HepG2 (cell line): ENCODE results near the gene P2RX2. TPM values are rescaled to one million over a fixed set of nuclear protein-coding genes. Genes with fewer than 3 reads are reported as not detected.

Experiments used
- ELF3 ChIP-seq: IDR thresholded peaks from 2 replicates; pipeline ENCODE4 v1.6.1; 2016; ENCODE audit warnings: missing genetic modification reagents, missing compliant biosample characterization
- GPN1 ChIP-seq: sonication (generic); formaldehyde crosslinking; IDR thresholded peaks from 2 replicates; pipeline ENCODE4 v1.5.1; 2020; ENCODE audit warnings: missing genetic modification reagents, borderline replicate concordance
- HDAC6 ChIP-seq: fragments of 200-600 bp; sonication (generic); IDR thresholded peaks from 2 replicates; pipeline ENCODE4 v1.7.0; 2017; ENCODE audit warnings: mild to moderate bottlenecking, antibody characterized with exemption, low read length, low read depth
- KAT8 ChIP-seq: IDR thresholded peaks from 2 replicates; pipeline ENCODE4 v1.6.1; 2016; ENCODE audit warnings: missing genetic modification reagents, missing compliant biosample characterization
- MNT ChIP-seq: fragments of 450-650 bp; IDR thresholded peaks from 2 replicates; pipeline ENCODE4 v1.6.1; 2016
- MXI1 ChIP-seq: IDR thresholded peaks from 3 replicates; pipeline ENCODE4 v1.6.1; 2012; ENCODE audit warnings: low read depth, low read length, inconsistent platforms, borderline replicate concordance
- NFYB ChIP-seq: sonication (generic); formaldehyde crosslinking; IDR thresholded peaks from 2 replicates; pipeline ENCODE4 v1.4.0; 2020; ENCODE audit warnings: missing genetic modification reagents
- NFYC ChIP-seq: IDR thresholded peaks from 2 replicates; pipeline ENCODE4 v1.6.1; 2016; ENCODE audit warnings: missing genetic modification reagents, missing compliant biosample characterization
- REPIN1 ChIP-seq: sonication (generic); formaldehyde crosslinking; IDR thresholded peaks from 2 replicates; pipeline ENCODE4 v1.8.0; 2022; ENCODE audit warnings: missing genetic modification reagents, low read depth, mild to moderate bottlenecking, borderline replicate concordance
- RFX3 ChIP-seq: IDR thresholded peaks from 2 replicates; pipeline ENCODE4 v1.6.1; 2016; ENCODE audit warnings: missing biosample characterization, missing genetic modification reagents
- RFX5 ChIP-seq: IDR thresholded peaks from 2 replicates; pipeline ENCODE4 v1.6.1; 2011; ENCODE audit warnings: low read depth, low read length, improper control_type of control experiment
- RFXAP ChIP-seq: sonication (generic); formaldehyde crosslinking; IDR thresholded peaks from 2 replicates; pipeline ENCODE4 v1.4.0; 2020; ENCODE audit warnings: missing genetic modification reagents, borderline replicate concordance
- SP1 ChIP-seq, 2 experiments: fragments of 450-650 bp in 1 of 2; sonication (generic) in 1 of 2; formaldehyde crosslinking in 1 of 2; IDR thresholded peaks; 2 replicates each; pipeline versions ENCODE4 v1.4.0 to v1.6.1; 2016 to 2020; ENCODE audit warnings: missing genetic modification reagents in 1 of 2
- SP4 ChIP-seq: sonication (generic); formaldehyde crosslinking; IDR thresholded peaks from 2 replicates; pipeline ENCODE4 v1.8.1; 2023; ENCODE audit warnings: mild to moderate bottlenecking, missing genetic modification reagents
- SP5 ChIP-seq: IDR thresholded peaks from 2 replicates; pipeline ENCODE4 v1.6.1; 2016; ENCODE audit warnings: low read depth, borderline replicate concordance
- ZFP41 ChIP-seq: sonication (generic); formaldehyde crosslinking; IDR thresholded peaks from 2 replicates; pipeline ENCODE4 v1.4.0; 2020; ENCODE audit warnings: mild to moderate bottlenecking, missing genetic modification reagents, borderline replicate concordance
- ZNF547 ChIP-seq: sonication (generic); formaldehyde crosslinking; IDR thresholded peaks from 2 replicates; pipeline ENCODE4 v1.5.1; 2020; ENCODE audit warnings: mild to moderate bottlenecking, missing genetic modification reagents
- ZNF605 ChIP-seq: sonication (generic); formaldehyde crosslinking; IDR thresholded peaks from 2 replicates; pipeline ENCODE4 v1.8.0; 2022; ENCODE audit warnings: mild to moderate bottlenecking, missing genetic modification reagents
- ZNF687 ChIP-seq: sonication (generic); formaldehyde crosslinking; IDR thresholded peaks from 2 replicates; pipeline ENCODE4 v1.5.1; 2020; ENCODE audit warnings: mild to moderate bottlenecking, missing genetic modification reagents, moderate library complexity
- ZNF800 ChIP-seq: sonication (generic); formaldehyde crosslinking; IDR thresholded peaks from 2 replicates; pipeline ENCODE4 v1.4.0; 2020; ENCODE audit warnings: missing genetic modification reagents
- polyA plus RNA-seq, 8 experiments: library from polyadenylated mRNA; depleted of rRNA in 3 of 8; stranded (reverse) in 7 of 8; unstranded in 1 of 8; fragments of >200 nt; fragmentation: Illumina TruSeq in 4 of 8; extraction: Trizol in 4 of 8; gene quantifications; 2 replicates each; pipeline versions ENCODE4 v1.2.1 to v1.2.3, GENCODE V29; 2011 to 2016; ENCODE audit warnings: low read depth in 4 of 8, missing spikeins in 1 of 8, mixed read lengths in 1 of 8; ENCODE audit not compliant: insufficient read depth in 1 of 8
- total RNA-seq, 5 experiments: library from RNA; depleted of rRNA; stranded (reverse); fragments of >200 nt; fragmentation: Illumina TruSeq; extraction: Trizol; gene quantifications; 2 replicates each; pipeline ENCODE4 v1.2.3, GENCODE V29; 2016; ENCODE audit warnings: low read depth in 1 of 5
- TF ChIP-seq, protein P1 (sequence below): IDR thresholded peaks from 2 replicates; pipeline ENCODE4 v1.6.1; 2016; ENCODE audit warnings: mild to moderate bottlenecking

The P2RX2 gene
- total and polyA plus RNA-seq, 2 of the 13 experiments (the other 11 are each of a cell fraction or from before 2014, with no cell fraction given) = not detected

DNA sequence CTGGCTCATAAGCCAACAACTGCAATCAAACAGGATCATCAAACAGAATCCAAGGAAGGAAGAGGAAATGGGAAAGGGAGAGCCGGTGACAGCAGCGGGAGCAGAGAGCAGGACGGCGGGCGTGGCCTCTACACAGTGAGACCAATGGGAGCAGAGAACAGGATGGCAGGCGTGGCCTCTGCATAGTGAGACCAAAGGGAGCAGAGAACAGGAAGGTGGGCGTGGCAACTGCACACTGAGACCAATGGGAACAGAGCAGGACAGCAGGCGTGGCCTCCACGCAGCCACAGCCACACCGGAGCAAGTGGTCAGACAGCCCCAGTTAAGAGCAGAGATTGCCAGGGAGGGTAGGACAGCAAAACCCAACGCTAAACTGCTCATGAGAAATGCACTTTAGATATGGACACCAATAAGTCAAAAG lies 24.6 kb upstream of the P2RX2 start (continued):
- peak; percentile 99 for TF ChIP-seq SP4
- TF ChIP-seq RFX3 (CRISPR knock-in tag) = no peak
- TF ChIP-seq REPIN1 (CRISPR knock-in tag) = peak; percentile 19; the same call in 1 of the 2 replicates
- TF ChIP-seq ZNF547 (CRISPR knock-in tag) = no peak
- TF ChIP-seq GPN1 (CRISPR knock-in tag) = no peak
- peak; percentile 75 for TF ChIP-seq NFYB (CRISPR knock-in tag)
- TF ChIP-seq MXI1 = peak; percentile 79; the same call in 1 of the 3 replicates
- TF ChIP-seq ELF3 (CRISPR knock-in tag) = peak; percentile 64
- TF ChIP-seq HDAC6 = no peak
- 0 out of 2 replicates have a peak, but pooled peaks have one; percentile 40 for TF ChIP-seq RFX5
- TF ChIP-seq KAT8 = peak; percentile 21; the same call in 1 of the 2 replicates
- TF ChIP-seq ZFP41 (CRISPR knock-in tag) = no peak
- TF ChIP-seq RFXAP (CRISPR knock-in tag) = peak; percentile 66; the same call in 1 of the 2 replicates
- TF ChIP-seq SP5 (CRISPR knock-in tag) = peak; percentile 38; the same call in 1 of the 2 replicates
- peak; percentile 80 for TF ChIP-seq NFYC (CRISPR knock-in tag)
- TF ChIP-seq SP1 (IDR thresholded peaks at IDR 0.05) = no peak
- peak; percentile 94 for TF ChIP-seq SP1 (CRISPR knock-in tag; IDR thresholded peaks at IDR 0.05)
- TF ChIP-seq, protein P1, sequence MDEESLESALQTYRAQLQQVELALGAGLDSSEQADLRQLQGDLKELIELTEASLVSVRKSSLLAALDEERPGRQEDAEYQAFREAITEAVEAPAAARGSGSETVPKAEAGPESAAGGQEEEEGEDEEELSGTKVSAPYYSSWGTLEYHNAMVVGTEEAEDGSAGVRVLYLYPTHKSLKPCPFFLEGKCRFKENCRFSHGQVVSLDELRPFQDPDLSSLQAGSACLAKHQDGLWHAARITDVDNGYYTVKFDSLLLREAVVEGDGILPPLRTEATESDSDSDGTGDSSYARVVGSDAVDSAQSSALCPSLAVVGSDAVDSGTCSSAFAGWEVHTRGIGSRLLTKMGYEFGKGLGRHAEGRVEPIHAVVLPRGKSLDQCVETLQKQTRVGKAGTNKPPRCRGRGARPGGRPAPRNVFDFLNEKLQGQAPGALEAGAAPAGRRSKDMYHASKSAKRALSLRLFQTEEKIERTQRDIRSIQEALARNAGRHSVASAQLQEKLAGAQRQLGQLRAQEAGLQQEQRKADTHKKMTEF = 0 out of 2 replicates have a peak, but pooled peaks have one; percentile 11
- TF ChIP-seq ZNF605 (CRISPR knock-in tag) = 0 out of 2 replicates have a peak, but pooled peaks have one; percentile 32
- peak; percentile 30; the same call in 1 of the 2 replicates for TF ChIP-seq MNT
- TF ChIP-seq ZNF687 (CRISPR knock-in tag) = peak; percentile 50
- TF ChIP-seq ZNF800 (CRISPR knock-in tag) = no peak
- TF ChIP-seq, all 625 proteins: peak for 22
